ENCODE measurements around the gene MOBP. TPM values are rescaled to one million over a fixed set of nuclear protein-coding genes. Genes with fewer than 3 reads are reported as not detected.

The MOBP gene
- polyA plus RNA-seq, 1 donor (not counting 4 experiments of a cell fraction or from before 2014, with no cell fraction given) = not detected

GRCh38 chr3:39550354-39551051 lies 83.0 kb downstream of the MOBP start:
- dilution Hi-C loops (cut with MboI; ENCODE audit: extremely low pct_ligation_motif_present, low sequenced_read_pairs) = no loop called here
- no peak overlapping the region for H3K4me2 ChIP-seq (ENCODE audit: control insufficient read depth, extremely low read depth, insufficient read depth, low read depth, low read length)
- no peak overlapping the region for H2AFZ ChIP-seq (ENCODE audit: control insufficient read depth, low read length)
- no peaks in the 10 kb centered on the region for H4K20me1 ChIP-seq (ENCODE audit: control insufficient read depth, extremely low read depth, insufficient read depth, low read length)
- no peak overlapping the region for H3K27ac ChIP-seq (ENCODE audit: control insufficient read depth, insufficient read depth, low read length)
- no peak for DNase-seq (ENCODE audit: low read depth, low spot score)
- no peaks in the 10 kb centered on the region for H3K79me2 ChIP-seq (ENCODE audit: control insufficient read depth, insufficient read depth, low read length)
- no peak for FAIRE-seq
- TF ChIP-seq EZH2 (IDR thresholded peaks at IDR 0.05; ENCODE audit: low read length) (no peak), CTCF (optimal IDR thresholded peaks at IDR 0.05 in 1 of 3, IDR thresholded peaks at IDR 0.05 in 1 of 3, conservative IDR thresholded peaks at IDR 0.05 in 1 of 3; ENCODE audit: extremely low read depth in 1 of 3, insufficient read depth in 2 of 3, low read length in 3 of 3) (no peak)
- no peaks in the 10 kb centered on the region for H3K9me1 ChIP-seq (ENCODE audit: control insufficient read depth, extremely low read depth, insufficient read depth, low read length)
- no peaks in the 10 kb centered on the region for H3K27me3 ChIP-seq (ENCODE audit: control insufficient read depth, extremely low read depth, insufficient read depth, low read length)
- no peak overlapping the region for H3K4me3 ChIP-seq (ENCODE audit: control insufficient read depth in 2 of 3, extremely low read depth in 1 of 3, insufficient read depth in 2 of 3, low read depth in 1 of 3, low read length in 3 of 3)
- no peaks in the 10 kb centered on the region for H3K4me1 ChIP-seq (ENCODE audit: control insufficient read depth, extremely low read depth, insufficient read depth, low read length)
- no peaks in the 10 kb centered on the region for H3K36me3 ChIP-seq (ENCODE audit: control insufficient read depth in 2 of 2, extremely low read depth in 1 of 2, insufficient read depth in 2 of 2, low read length in 2 of 2)
- no peak overlapping the region for H3K9ac ChIP-seq (ENCODE audit: control insufficient read depth, extremely low read depth, insufficient read depth, low read length)
- no peaks in the 10 kb centered on the region for H3K9me3 ChIP-seq (ENCODE audit: control insufficient read depth, low read depth, low read length)

Other genes with a start within 250 kb of the MOBP start
- gene CX3CR1, start 187.6 kb upstream of the MOBP start, polyA plus RNA-seq = 0.05 TPM in 2 of 3 replicates, not detected in the other
- gene CCR8, start 138.0 kb upstream of the MOBP start, polyA plus RNA-seq = not detected in 3 replicates
- 35.6 to 40.2 TPM (median 36.1 TPM) in 3 replicates for gene SLC25A38, start 84.3 kb upstream of the MOBP start, polyA plus RNA-seq
- 3,074 to 3,749 TPM (median 3,195 TPM) in 3 replicates for gene RPSA, start 61.0 kb upstream of the MOBP start, polyA plus RNA-seq